Measurements from ENCODE around the gene RCN2.

RCN2 gene

DNA sequence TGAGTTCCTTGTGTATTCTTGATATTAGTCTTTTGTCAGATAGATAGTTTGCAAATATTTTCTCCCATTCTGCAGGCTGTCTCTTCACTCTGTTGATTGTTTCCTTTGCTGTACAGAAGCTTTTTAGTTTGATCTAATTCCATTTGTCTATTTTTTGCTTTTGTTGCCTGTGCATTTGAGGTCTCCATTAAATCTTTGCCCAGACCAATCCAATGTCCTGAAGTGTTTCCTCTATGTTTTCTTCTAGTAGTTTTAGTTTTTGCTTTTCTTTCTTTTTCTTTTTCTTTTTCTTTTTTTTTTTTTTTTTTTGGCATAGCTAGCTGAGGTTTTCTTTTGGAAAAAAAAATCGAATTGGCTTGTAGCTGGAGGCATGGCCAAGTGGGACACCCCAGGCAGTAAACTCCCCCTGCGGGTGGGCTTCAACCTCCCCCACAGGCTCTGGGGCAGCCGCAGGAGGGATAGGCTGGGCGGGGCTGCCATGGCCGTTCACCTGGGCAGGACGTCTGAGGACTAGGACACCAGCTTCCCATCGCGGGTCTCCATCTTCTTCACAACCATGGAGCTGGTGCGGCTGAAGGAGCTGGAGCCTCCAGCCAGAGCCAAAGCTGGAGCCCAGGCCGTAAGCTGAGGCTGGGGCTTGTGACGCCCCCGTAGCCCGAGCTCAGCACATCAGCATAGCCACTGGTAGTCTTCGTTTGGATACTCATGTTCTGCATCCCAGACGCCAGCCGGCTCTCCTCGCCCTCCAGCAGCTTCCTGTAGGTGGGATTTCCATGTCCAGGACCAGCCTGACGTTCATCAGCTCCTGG, 47.2 kb downstream of the RCN2 start:
- DNase-seq (ENCODE audit: insufficient read length): no peak
- no peak for FAIRE-seq
- TF ChIP-seq POLR2A (IDR thresholded peaks at IDR 0.05; ENCODE audit: low read depth, low read length): no peak

DNA sequence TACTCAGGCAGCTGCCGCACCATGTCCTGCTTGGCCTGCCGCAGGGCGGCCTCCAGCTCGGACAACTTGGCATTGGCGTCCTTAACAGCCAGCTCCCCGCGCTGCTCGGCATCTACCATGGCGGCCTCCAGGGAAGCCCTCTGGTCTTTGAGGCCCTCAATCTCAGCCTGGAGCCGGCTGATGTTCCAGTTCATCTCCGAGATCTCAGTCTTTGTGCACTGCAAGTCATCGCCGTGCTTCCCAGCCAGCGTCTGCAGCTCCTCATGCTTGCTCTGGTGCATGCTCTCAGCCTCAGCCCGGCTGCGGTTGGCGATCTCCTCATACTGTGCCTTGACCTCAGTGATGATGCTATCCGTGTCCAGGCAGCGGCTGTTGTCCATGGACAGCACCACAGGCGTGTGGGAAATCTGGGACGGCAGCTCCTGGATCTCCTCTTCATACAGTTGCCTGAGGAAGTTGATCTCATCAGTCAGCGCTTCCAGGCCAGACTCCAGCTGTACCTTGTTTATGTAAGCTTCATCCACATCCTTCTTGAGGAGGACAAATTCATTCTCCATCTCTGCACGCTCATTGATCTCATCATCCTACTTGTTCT, 47.9 kb downstream of the RCN2 start:
- DNase-seq (ENCODE audit: insufficient read length): no peak
- TF ChIP-seq POLR2A (IDR thresholded peaks at IDR 0.05; ENCODE audit: low read depth, low read length): no peak
- TF ChIP-seq POLR2AphosphoS5 (IDR thresholded peaks at IDR 0.05; ENCODE audit: low read depth, low read length): no peak
- no peak for TF ChIP-seq TAF1 (IDR thresholded peaks at IDR 0.05; ENCODE audit: borderline replicate concordance, low read depth, low read length)
- no peak for FAIRE-seq

DNA sequence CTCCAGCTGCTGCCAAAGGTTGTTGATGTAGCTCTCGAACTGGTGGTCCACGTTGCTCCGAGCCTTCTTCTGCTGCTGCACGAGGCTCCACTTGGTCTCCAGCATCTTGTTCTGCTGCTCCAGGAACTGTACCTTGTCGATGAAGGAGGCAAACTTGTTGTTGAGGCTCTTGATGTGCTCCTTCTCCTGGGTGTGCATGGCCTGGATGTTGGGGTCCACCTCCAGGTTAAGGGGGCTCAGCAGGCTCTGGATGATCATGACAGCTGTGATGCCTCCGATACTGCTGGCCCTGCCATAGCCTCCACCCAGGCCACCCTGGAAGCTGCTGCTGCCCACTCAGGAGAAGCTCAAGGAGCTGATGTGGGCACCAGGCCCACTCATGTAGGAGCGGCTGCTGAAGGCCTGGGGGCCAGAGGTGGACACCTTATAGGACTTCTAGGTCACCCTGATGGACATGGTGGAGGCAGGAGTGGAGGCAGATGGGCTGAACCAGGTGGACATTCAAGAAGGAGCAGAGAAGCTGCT, 48.5 kb downstream of the RCN2 start:
- FAIRE-seq (no peak), DNase-seq (ENCODE audit: insufficient read length) (no peak)
- TF ChIP-seq POLR2A (IDR thresholded peaks at IDR 0.05; ENCODE audit: low read depth, low read length) (no peak), POLR2AphosphoS5 (IDR thresholded peaks at IDR 0.05; ENCODE audit: low read depth, low read length) (no peak), TAF1 (IDR thresholded peaks at IDR 0.05; ENCODE audit: borderline replicate concordance, low read depth, low read length) (no peak)

DNA sequence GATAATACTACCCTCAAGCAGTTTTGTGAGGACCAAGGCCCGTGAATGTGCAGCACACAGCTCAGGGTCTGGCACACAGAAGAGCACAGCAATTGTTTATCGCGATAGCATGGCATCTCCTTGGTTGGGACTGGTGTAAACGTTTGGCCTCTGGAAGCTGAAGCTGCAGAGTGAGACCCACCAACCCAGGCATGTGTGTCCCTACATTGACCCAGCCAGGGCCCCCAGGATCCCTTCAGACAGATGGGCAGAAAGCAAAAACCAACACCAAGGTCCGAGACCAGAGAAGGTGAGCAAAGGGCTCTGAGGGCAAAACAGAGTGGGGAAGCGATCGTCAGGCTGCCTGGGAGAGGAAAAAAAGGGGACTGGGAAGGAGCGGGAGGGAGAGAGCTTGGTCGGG, 50.8 kb downstream of the RCN2 start:
- no peak for FAIRE-seq
- TF ChIP-seq POLR2AphosphoS5 (IDR thresholded peaks at IDR 0.05; ENCODE audit: low read depth, low read length): no peak
- no peak for DNase-seq (ENCODE audit: insufficient read length)

DNA sequence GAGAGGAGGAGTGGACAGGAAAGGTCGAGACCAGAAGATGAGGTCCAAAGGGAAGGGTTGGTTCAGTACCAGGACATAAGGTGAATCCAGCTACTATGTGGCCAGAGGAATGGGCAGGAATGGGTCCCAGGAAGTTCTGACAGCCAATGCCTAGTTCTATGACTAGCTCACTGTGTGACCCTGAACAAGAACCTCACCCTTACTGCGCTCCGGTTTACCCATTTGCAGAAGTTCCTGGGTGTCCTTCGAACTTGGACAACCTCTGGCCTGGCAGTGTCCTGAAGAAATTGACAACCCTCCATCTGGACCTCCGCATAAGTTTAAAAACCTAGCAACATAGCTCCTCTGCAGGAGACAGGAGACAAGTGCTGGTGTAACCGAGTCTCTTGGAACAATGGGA, 51.2 kb downstream of the RCN2 start:
- TF ChIP-seq TAF1 (IDR thresholded peaks at IDR 0.05; ENCODE audit: borderline replicate concordance, low read depth, low read length): no peak
- TF ChIP-seq POLR2A (IDR thresholded peaks at IDR 0.05; ENCODE audit: low read depth, low read length): no peak
- TF ChIP-seq POLR2AphosphoS5 (IDR thresholded peaks at IDR 0.05; ENCODE audit: low read depth, low read length): no peak
- no peak for FAIRE-seq
- DNase-seq (ENCODE audit: insufficient read length): no peak

DNA sequence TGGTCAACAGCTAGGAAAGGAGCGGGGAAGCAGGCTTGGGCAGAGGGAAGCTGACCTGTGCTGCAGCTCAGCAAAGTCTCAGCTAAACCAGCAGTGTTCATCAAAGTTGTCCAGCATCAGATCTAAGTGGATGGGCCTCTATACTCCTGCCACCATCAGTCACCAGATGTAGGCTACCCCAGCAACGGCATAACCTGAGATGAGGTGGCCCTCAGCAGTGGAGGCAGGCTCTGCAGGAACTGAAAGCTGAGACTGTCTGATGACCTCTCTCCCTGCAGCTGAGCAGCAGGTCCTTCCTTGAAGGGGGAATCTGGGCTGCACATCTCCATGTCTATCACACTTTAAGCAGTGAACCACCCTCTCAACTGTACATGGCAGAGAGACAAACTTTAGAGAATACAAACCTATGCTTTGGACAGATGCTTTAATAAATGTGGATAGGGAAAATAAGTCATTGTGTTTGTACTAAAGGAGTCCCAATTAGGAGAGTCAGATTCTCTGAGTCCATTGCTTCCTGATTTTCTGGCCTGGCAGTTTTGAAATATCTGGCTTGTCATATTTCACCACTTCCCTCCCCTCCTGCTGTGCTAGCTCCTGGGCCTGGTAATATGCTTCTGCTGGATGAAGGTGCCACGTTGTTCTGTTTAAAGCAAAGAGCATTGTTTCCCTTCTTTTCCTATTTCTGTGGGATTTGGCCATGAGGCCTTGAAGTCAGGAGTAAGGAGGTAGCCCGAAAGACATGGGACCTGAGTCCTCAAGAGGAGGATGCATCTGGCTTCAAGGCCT, 52.2 kb downstream of the RCN2 start:
- no peak for TF ChIP-seq TAF1 (IDR thresholded peaks at IDR 0.05; ENCODE audit: borderline replicate concordance, low read depth, low read length)
- TF ChIP-seq POLR2A (IDR thresholded peaks at IDR 0.05; ENCODE audit: low read depth, low read length): no peak
- no peak for TF ChIP-seq POLR2AphosphoS5 (IDR thresholded peaks at IDR 0.05; ENCODE audit: low read depth, low read length)
- DNase-seq (ENCODE audit: insufficient read length) (no peak), FAIRE-seq (peak; percentile 83)

DNA sequence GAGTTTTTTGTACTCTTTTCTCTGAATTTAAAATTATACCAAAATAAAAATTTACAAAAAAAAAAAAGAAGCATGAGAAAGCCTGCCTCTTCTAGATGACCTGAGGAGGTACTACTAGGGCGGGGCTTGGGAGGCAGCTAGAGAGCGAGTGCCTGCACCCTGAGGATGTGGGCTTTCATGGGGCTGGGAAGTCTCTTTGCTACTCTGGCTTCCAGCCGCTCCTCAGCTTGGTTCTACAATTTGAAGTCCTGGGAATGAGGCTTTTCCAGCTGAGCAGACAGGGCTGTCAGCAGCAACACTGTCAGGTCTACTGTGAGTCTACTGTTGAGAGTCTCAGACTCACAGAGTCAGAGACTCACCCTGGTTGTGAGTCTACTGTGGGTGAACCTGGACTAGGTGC, 55.2 kb downstream of the RCN2 start:
- TF ChIP-seq POLR2A (IDR thresholded peaks at IDR 0.05; ENCODE audit: low read depth, low read length): no peak
- no peak for TF ChIP-seq TAF1 (IDR thresholded peaks at IDR 0.05; ENCODE audit: borderline replicate concordance, low read depth, low read length)
- no peak for TF ChIP-seq POLR2AphosphoS5 (IDR thresholded peaks at IDR 0.05; ENCODE audit: low read depth, low read length)
- no peak for FAIRE-seq

DNA sequence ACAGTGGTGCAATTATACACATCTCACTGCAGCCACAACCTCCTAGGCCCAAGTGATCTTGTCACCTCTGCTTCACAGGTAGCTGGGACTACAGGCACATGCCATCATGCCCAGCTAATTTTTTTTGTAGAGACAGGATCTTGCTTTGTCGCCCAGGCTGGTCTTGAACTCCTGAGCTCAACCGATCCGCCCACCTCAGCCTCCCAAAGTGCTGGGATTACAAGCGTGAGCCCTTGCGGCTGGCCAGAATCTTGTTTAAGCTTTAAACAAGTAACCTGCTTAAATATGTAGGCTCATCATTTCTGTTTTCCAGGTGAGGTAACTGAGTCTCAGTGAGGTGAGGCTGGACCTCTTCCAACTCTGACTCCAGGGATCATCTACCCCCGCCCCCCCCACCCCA, 55.7 kb downstream of the RCN2 start:
- DNase-seq (ENCODE audit: insufficient read length): no peak
- no peak for TF ChIP-seq TAF1 (IDR thresholded peaks at IDR 0.05; ENCODE audit: borderline replicate concordance, low read depth, low read length)
- no peak for TF ChIP-seq POLR2AphosphoS5 (IDR thresholded peaks at IDR 0.05; ENCODE audit: low read depth, low read length)
- TF ChIP-seq POLR2A (IDR thresholded peaks at IDR 0.05; ENCODE audit: low read depth, low read length): no peak
- FAIRE-seq: no peak

More for the DNA sequence above, 55.2 kb downstream of the RCN2 start:
- no peak for DNase-seq (ENCODE audit: insufficient read length)

DNA sequence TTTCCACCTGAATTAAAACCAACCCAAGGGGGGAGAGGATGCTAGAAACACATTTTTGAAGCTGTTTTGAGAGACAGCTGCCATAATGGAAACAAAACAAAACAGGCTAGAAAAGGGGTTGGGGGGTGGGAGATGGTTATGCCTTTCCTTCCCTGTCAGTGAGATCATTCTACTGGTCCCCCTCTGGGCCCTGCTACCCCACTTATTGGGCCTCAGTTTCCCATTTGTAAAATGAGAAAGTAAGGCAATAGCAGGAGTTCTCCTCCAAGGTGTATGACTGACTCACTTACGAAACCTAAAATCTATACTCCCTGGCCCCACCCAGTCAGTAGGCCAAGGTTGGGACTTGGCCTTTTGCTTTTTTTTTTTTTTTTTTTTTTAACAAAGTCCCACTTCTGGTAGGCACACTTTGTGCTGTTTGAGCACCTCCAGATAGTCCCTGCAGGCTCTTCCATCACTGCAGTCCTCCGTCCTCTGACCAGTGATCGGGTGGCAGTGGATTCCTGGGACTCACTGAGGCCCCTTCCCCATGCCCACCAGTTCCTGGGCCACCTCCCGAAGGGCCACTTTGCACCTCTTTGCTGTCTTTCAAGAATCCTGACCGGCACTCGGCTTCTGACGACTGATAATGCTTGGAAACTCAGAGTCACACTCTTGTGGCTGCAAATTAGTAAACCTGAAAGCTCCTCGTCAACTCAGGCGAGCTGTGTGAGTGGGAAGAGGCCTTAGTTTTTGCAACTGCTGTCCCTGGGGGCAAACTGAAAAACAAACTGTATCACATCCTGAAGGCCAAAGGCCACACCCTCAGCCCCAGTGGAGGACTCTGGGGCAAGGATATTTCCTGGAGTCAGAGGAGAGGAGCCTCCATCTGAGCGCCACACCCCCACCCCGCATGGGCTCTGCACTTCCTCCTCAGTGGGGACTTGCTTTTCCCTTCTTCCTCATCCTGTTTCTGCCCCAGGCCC, 56.6 kb downstream of the RCN2 start:
- FAIRE-seq: peak; percentile 93
- peak; percentile 67 for DNase-seq (ENCODE audit: insufficient read length)
- TF ChIP-seq POLR2AphosphoS5 (IDR thresholded peaks at IDR 0.05; ENCODE audit: low read depth, low read length): peak; percentile 44
- no peak for TF ChIP-seq TAF1 (IDR thresholded peaks at IDR 0.05; ENCODE audit: borderline replicate concordance, low read depth, low read length)
- TF ChIP-seq POLR2A (IDR thresholded peaks at IDR 0.05; ENCODE audit: low read depth, low read length): no peak

DNA sequence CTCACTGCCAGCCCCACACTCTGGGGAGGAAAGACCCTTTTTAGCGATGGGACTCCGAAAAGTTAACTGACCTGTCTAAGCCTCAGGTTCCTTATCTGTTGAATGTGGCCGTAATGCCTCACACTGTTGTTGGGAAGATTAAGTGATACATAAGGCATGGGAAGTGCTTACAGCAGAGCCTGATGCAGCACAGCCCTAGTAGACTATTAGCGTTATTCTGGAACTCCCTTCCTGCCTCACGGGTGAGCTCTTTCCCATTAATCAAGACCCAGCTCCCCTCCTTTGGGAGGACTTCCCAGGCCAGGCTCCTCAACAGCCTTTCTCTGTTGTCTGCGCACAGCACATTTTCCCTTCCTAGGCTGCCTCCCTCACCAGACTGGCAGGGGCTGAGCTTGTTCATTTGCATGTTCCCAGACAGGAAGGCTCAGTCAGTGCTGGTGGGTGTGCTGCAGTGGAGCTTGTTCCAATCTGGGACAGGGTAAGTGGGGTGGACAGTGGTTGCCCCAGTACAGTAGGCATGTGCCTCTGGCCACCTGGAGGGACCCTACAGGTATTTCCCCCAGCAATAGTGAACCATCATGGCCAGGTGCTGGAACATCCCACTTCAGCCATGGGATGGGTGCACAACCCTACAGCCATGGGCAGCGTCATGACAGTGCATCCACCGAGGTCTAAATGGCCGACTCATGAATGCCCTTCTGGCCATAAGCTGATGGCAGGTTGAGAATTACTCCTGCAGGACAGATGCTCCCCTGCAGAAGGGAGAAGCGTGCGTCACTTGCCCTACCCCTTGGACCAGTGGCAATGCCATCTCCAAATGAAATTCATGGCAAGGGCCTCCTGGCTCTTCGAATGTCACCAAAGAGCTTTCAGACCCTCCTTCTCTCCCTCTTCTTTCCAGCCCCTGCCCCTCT, 57.6 kb downstream of the RCN2 start:
- TF ChIP-seq TAF1 (IDR thresholded peaks at IDR 0.05; ENCODE audit: borderline replicate concordance, low read depth, low read length): no peak
- no peak for DNase-seq (ENCODE audit: insufficient read length)
- FAIRE-seq: peak; percentile 77

Measured in GM12892 (cell line).